Ovary (tissue), 3 donors: ENCODE measurements around the gene ACTA1.

Experiments
- EP300 ChIP-seq: sonication (generic); formaldehyde crosslinking; IDR thresholded peaks from one replicate; pipeline ENCODE4 v1.6.1; 2017; ENCODE audit warnings: antibody characterized with exemption
- POLR2A ChIP-seq: fragments of 450-650 bp; IDR thresholded peaks from one replicate; pipeline ENCODE4 v1.6.1; 2017; ENCODE audit warnings: antibody characterized with exemption, mild to moderate bottlenecking, moderate library complexity
- TF ChIP-seq, protein P1 (sequence below), 3 donors: fragments of 450-650 bp in 2 of 3; fragments of 200-600 bp in 1 of 3; IDR thresholded peaks; one replicate each; pipeline versions ENCODE4 v1.5.1 to v1.8.0; 2016 to 2022; ENCODE audit warnings: antibody characterized with exemption in 3 of 3, mild to moderate bottlenecking in 1 of 3
- donor health status: DM: no; HTN: no; CAD: no.

GRCh38 chr1:229474509-229474908 lies 40.6 kb upstream of the ACTA1 start:
- no peak for TF ChIP-seq EP300
- TF ChIP-seq POLR2A = no peak
- TF ChIP-seq, protein P1, sequence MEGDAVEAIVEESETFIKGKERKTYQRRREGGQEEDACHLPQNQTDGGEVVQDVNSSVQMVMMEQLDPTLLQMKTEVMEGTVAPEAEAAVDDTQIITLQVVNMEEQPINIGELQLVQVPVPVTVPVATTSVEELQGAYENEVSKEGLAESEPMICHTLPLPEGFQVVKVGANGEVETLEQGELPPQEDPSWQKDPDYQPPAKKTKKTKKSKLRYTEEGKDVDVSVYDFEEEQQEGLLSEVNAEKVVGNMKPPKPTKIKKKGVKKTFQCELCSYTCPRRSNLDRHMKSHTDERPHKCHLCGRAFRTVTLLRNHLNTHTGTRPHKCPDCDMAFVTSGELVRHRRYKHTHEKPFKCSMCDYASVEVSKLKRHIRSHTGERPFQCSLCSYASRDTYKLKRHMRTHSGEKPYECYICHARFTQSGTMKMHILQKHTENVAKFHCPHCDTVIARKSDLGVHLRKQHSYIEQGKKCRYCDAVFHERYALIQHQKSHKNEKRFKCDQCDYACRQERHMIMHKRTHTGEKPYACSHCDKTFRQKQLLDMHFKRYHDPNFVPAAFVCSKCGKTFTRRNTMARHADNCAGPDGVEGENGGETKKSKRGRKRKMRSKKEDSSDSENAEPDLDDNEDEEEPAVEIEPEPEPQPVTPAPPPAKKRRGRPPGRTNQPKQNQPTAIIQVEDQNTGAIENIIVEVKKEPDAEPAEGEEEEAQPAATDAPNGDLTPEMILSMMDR (IDR thresholded peaks at IDR 0.05) = no peak
